IMR-90 (cell line): ENCODE measurements around the gene SUGT1. TPM values are rescaled to one million over a fixed set of nuclear protein-coding genes. Genes with fewer than 3 reads are reported as not detected.
"Not testable (repeated sequence)": the region's sequence is repeated elsewhere in the genome, so short reads cannot be mapped to it uniquely, and the experiment has no call there.

ENCODE experiments used
- ATAC-seq: fragments of 200-7000 bp; cut with Tn5 transposase; 2 replicates; pipeline ENCODE4 v1.9.1; 2020; ENCODE audit warnings: low read depth, mild to moderate bottlenecking, moderate library complexity
- BruUV-seq: library from RNA; stranded (reverse); fragments of 400-500 nt; replicated peaks from 2 replicates; lab custom pipeline; 2021; lab: Mats Ljungman, UMichigan
- CTCF ChIA-PET: fragments of 300-600 bp; formaldehyde crosslinking; extraction: SDS; loops from one replicate; lab custom pipeline; 2021; ENCODE audit warnings: antibody characterized with exemption; lab: Yijun Ruan, JAX
- POLR2A ChIA-PET: fragments of 300-600 bp; sonication (Branson Sonifier 250); formaldehyde crosslinking; loops from one replicate; lab custom pipeline; 2022; ENCODE audit warnings: antibody characterized with exemption; ENCODE audit not compliant: unreplicated experiment; lab: Charles Lee
- DNase-seq: peaks from one replicate; pipeline ENCODE4 v3.0.0; 2013
- H2AFZ ChIP-seq: replicated peaks from 2 replicates; pipeline ENCODE3; 2013; ENCODE audit warnings: low read length, mild to moderate bottlenecking; ENCODE audit not compliant: poor library complexity
- H2AK5ac ChIP-seq: 2 replicates; pipeline ENCODE4 v1.6.1; 2013; ENCODE audit warnings: low read depth, low read length, inconsistent platforms
- H2AK9ac ChIP-seq: replicated peaks from 2 replicates; pipeline ENCODE3; 2013; ENCODE audit warnings: mild to moderate bottlenecking, low read depth, low read length, moderate library complexity; ENCODE audit not compliant: poor library complexity
- H2BK120ac ChIP-seq: 2 replicates; pipeline ENCODE4 v1.6.1; 2013; ENCODE audit warnings: low read depth, low read length, inconsistent platforms
- H2BK15ac ChIP-seq: 3 replicates; pipeline ENCODE4 v1.6.1; 2013; ENCODE audit warnings: low read depth, low read length, inconsistent platforms
- H2BK20ac ChIP-seq: 2 replicates; pipeline ENCODE4 v1.6.1; 2013; ENCODE audit warnings: low read depth, mild to moderate bottlenecking, inconsistent platforms, low read length, moderate library complexity
- H2BK5ac ChIP-seq: 2 replicates; pipeline ENCODE4 v1.6.1; 2013; ENCODE audit warnings: mild to moderate bottlenecking, low read depth, low read length, inconsistent platforms; ENCODE audit not compliant: poor library complexity, severe bottlenecking
- H3K14ac ChIP-seq: replicated peaks from 2 replicates; pipeline ENCODE4 v1.6.1; 2013; ENCODE audit warnings: low read depth, low read length, inconsistent platforms
- H3K18ac ChIP-seq: 2 replicates; pipeline ENCODE4 v1.6.1; 2013; ENCODE audit warnings: low read depth, low read length, control low read depth
- H3K23ac ChIP-seq: 2 replicates; pipeline ENCODE4 v1.6.1; 2013; ENCODE audit warnings: low read depth, low read length, inconsistent platforms
- H3K27ac ChIP-seq: 2 replicates; pipeline ENCODE4 v1.5.1; 2013; ENCODE audit warnings: mild to moderate bottlenecking, control low read depth, low read length; ENCODE audit not compliant: insufficient read depth
- H3K27me3 ChIP-seq: 2 replicates; pipeline ENCODE4 v1.6.1; 2013; ENCODE audit warnings: low read length; ENCODE audit not compliant: control insufficient read depth, insufficient read depth
- H3K36me3 ChIP-seq: 2 replicates; pipeline ENCODE4 v1.6.1; 2013; ENCODE audit warnings: low read length, mixed read lengths; ENCODE audit not compliant: control insufficient read depth, insufficient read depth
- H3K4ac ChIP-seq: 2 replicates; pipeline ENCODE4 v1.6.1; 2013; ENCODE audit warnings: low read depth, low read length, inconsistent platforms
- H3K4me1 ChIP-seq: 2 replicates; pipeline ENCODE4 v1.6.1; 2013; ENCODE audit warnings: low read length, mixed read lengths; ENCODE audit not compliant: control insufficient read depth, insufficient read depth
- H3K4me2 ChIP-seq: 2 replicates; pipeline ENCODE4 v1.6.1; 2013; ENCODE audit warnings: low read depth, mild to moderate bottlenecking, control low read depth, low read length, moderate library complexity
- H3K4me3 ChIP-seq: 2 replicates; pipeline ENCODE4 v1.5.1; 2013; ENCODE audit warnings: low read depth, mild to moderate bottlenecking, control low read depth, low read length, moderate library complexity; ENCODE audit not compliant: insufficient read depth
- H3K56ac ChIP-seq: 2 replicates; pipeline ENCODE4 v1.6.1; 2013; ENCODE audit warnings: low read length, inconsistent platforms; ENCODE audit not compliant: insufficient read depth; ENCODE audit errors: extremely low read depth
- H3K79me1 ChIP-seq, 2 experiments: 2 replicates each; pipeline ENCODE4 v1.6.1; 2013; ENCODE audit warnings: low read length in 2 of 2, inconsistent platforms in 1 of 2, low read depth in 1 of 2
- H3K9ac ChIP-seq: 2 replicates; pipeline ENCODE4 v1.6.1; 2013; ENCODE audit warnings: low read depth, low read length, control low read depth
- H3K9me1 ChIP-seq: 2 replicates; pipeline ENCODE4 v1.6.1; 2013; ENCODE audit warnings: low read length, inconsistent platforms; ENCODE audit not compliant: insufficient read depth
- H3K9me3 ChIP-seq: 2 replicates; pipeline ENCODE4 v1.6.1; 2013; ENCODE audit warnings: low read length; ENCODE audit not compliant: control insufficient read depth, insufficient read depth
- H4K20me1 ChIP-seq: 2 replicates; pipeline ENCODE4 v1.6.1; 2013; ENCODE audit warnings: low read length, inconsistent platforms; ENCODE audit not compliant: insufficient read depth
- H4K5ac ChIP-seq: 2 replicates; pipeline ENCODE4 v1.6.1; 2013; ENCODE audit warnings: mild to moderate bottlenecking, low read depth, low read length, control low read depth
- H4K8ac ChIP-seq, 2 experiments: 2 replicates each; pipeline ENCODE4 v1.6.1; 2013; ENCODE audit warnings: low read depth in 2 of 2, low read length in 2 of 2, control low read depth in 1 of 2, inconsistent platforms in 1 of 2
- H4K91ac ChIP-seq: 2 replicates; pipeline ENCODE4 v1.6.1; 2013; ENCODE audit warnings: low read depth, low read length, inconsistent platforms; ENCODE audit not compliant: insufficient read depth
- WGBS, 2 experiments: methylation state at CpG; one replicate each; pipeline versions ENCODE4 v1.1.5 to v1.1.7; 2013; ENCODE audit warnings: missing lambda C conversion rate in 2 of 2; ENCODE audit not compliant: insufficient read length in 1 of 2; ENCODE audit errors: extremely low coverage in 2 of 2; 5-methylcytosine and 5-hydroxymethylcytosine counted together
- dilution Hi-C: fragments of 300-500 bp; cut with HindIII; formaldehyde crosslinking; loops from one replicate; pipeline ENCODE4 v1.14.3; 2018; ENCODE audit warnings: low sequenced_read_pairs; ENCODE audit not compliant: unreplicated experiment
- in situ Hi-C: fragments of 300-500 bp; cut with MboI; formaldehyde crosslinking; loops from 3 replicates; pipeline ENCODE4 v1.14.3; 2019; ENCODE audit warnings: low sequenced_read_pairs, inconsistent platforms, mixed read lengths
- intact Hi-C: fragments of 100-400 bp; cut with micrococcal nuclease; formaldehyde crosslinking; loops from 2 replicates; pipeline ENCODE4 v1.10.0; 2022
- polyA plus RNA-seq, 3 experiments: library from polyadenylated mRNA; depleted of rRNA; stranded (reverse); fragments of >200 nt; gene quantifications; 2 replicates each; pipeline ENCODE4 v1.2.3, GENCODE V29; 2012; ENCODE audit warnings: low replicate concordance in 1 of 3
- total RNA-seq: library from RNA; depleted of rRNA; stranded (reverse); fragments of >200 nt; gene quantifications from 2 replicates; pipeline ENCODE4 v1.2.3, GENCODE V29; 2012

Gene SUGT1
- total and polyA plus RNA-seq, 2 of the 4 experiments (the other 2 are of a cell fraction), result 21.5 to 24.6 TPM

DNA sequence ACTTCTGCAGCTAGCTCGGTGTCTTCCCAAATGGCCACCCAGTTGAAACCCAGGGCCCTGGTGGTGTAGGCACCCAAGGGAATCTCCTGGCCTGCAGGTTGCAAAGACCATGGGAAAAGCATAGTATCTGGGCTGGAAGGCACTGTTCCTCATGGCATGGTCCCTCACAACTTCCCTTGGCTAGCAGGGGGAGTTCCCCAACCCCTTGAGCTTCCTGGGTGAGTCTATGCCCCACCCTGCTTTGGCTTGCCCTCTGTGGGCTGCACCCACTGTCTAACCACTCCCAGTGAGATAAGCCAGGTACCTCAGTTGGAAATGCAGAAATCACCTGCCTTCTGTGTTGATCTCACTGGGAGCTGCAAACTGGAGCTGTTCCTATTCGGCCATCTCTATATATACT is 68.7 kb downstream of the SUGT1 start:
- dilution Hi-C loops, H2AFZ ChIP-seq, H3K27me3 ChIP-seq, H4K20me1 ChIP-seq, BruUV-seq, H2BK5ac ChIP-seq, H3K4me1 ChIP-seq, DNase-seq, H4K91ac ChIP-seq, H3K27ac ChIP-seq, H3K56ac ChIP-seq, H3K14ac ChIP-seq, H3K9ac ChIP-seq, H2AK9ac ChIP-seq, intact Hi-C loops, H4K8ac ChIP-seq, in situ Hi-C loops, H3K9me3 ChIP-seq, H2AK5ac ChIP-seq, POLR2A ChIA-PET, H3K4me2 ChIP-seq, H4K5ac ChIP-seq, H2BK15ac ChIP-seq, H2BK120ac ChIP-seq, ATAC-seq, CTCF ChIA-PET, H3K18ac ChIP-seq, H3K4me3 ChIP-seq, H3K36me3 ChIP-seq, H3K4ac ChIP-seq, H2BK20ac ChIP-seq, H3K79me1 ChIP-seq, H3K9me1 ChIP-seq, H3K23ac ChIP-seq: not testable (repeated sequence)
- WGBS, 2 experiments, result no CpG with 5 or more reads among the region's 2 CpGs
